Activated T-cell treated with anti-CD3 and anti-CD28 coated beads for 4 hours (primary cell): ENCODE results near the gene GIMAP8.
"Not testable (repeated sequence)": the region's sequence is repeated elsewhere in the genome, so short reads cannot be mapped to it uniquely, and the experiment has no call there.

Experiments used
- DNase-seq: peaks from one replicate; pipeline ENCODE4 v3.0.0-alpha.2; 2020

GIMAP8 gene

DNA sequence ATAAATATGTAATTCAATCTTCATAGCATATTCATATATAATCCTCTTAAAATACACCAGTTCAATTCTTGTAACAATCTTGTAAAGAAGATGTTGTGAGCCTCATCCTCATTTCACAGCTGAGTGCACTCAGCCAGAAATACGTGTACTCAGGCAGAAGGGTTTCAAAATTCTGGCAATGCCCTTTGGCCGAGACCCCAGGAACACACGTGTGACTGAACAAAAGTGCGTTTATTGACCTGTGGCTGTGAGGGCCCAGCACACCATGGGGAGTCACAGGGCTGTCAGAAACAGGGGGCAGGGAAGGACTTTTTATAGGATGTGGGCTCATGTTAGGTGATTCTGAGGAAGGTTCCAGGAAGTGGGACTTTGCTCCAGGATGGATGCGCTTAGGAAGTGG, 21.5 kb downstream of the GIMAP8 start:
- DNase-seq: no peak

DNA sequence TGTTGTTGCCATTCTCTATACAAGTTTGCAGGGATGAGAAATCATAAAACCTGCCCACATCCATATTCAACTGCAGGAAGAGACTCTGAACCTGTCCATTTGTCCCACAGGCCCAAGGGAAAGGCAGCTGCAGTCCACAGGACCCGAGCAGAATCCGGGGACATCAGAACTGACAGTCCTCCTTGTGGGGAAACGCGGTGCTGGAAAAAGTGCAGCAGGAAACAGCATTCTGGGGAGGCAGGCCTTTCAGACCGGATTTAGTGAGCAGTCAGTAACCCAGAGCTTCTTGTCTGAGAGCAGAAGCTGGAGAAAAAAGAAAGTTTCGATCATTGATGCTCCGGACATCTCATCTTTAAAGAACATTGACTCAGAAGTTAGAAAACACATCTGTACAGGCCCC, 23.5 kb downstream of the GIMAP8 start:
- no peak for DNase-seq

DNA sequence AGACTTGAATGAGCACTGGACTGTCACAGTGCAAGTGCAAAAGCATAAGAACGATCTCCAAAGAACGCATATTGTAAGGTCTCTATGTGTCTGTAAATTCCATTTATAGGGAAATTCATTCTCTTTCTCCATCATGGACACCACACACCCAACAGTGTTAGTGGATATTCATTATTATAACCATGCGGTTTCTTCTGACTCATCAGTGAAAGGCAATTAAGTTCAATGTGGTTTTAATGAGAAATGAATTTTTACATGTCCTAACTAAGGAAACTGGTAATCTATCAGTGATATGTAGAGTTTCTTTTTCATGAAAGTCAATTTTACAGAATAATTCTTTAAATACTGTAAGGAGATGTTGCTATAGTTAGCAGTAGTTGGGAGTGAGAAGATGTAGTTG, 25.9 kb downstream of the GIMAP8 start:
- DNase-seq: no peak

DNA sequence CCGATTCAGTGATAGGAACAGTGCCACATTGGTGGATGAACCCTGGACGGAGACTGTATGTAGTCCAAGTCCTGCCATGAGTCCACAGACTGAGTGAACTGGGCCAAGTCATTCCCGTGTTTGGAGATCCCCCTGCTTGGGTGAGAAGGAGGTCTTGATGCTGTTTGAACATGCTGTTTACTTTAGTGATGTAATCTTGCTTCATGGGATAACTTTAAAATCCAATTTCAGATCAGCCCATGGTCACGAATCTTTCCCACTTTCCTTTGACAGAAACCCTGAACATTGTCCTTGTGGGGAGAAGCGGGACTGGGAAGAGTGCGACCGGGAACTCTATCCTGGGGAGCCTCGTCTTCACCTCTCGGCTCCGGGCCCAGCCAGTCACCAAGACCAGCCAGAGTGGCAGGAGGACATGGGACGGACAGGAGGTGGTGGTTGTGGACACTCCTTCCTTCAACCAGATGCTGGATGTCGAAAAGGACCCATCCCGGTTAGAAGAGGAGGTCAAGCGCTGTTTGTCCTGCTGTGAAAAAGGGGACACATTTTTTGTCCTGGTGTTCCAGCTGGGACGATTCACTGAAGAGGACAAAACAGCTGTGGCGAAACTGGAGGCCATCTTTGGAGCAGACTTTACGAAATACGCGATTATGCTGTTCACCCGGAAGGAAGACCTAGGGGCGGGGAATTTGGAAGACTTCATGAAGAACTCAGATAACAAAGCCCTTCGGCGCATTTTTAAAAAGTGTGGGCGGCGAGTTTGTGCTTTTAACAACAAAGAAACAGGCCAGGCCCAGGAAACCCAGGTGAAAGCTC, 26.6 kb downstream of the GIMAP8 start:
- peak; percentile 50 for DNase-seq

DNA sequence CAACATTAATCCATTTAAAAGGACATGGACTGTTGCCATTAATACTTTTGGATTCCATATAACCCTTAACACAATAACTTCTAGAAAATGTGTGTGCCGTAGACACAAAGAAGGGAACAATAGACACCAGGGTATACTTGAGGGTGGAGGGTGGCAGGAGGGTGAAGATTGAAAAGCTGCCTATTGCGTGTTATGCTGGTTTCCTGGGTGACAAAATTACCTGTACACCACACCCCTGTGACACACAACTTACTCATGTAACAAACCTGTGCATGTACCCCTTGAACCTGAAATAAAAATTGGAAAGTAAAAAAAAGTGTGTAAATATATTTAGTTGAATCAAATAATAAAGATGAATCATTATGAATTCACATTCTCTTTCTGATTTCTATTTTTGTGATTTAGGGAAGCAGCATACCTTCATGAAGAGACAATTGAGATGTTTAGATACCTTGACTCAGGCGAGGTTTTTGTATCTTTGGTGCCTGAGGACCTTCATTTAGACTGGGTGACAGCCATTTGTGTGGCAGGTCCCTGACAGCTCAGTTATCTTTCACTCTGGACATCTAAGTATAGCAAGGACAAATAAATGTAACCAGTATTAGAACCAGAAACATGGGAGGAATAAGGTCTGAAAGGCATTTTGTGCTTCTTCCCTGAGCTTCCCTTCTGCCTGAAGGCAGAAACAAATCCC, 28.7 kb downstream of the GIMAP8 start:
- no peak for DNase-seq

DNA sequence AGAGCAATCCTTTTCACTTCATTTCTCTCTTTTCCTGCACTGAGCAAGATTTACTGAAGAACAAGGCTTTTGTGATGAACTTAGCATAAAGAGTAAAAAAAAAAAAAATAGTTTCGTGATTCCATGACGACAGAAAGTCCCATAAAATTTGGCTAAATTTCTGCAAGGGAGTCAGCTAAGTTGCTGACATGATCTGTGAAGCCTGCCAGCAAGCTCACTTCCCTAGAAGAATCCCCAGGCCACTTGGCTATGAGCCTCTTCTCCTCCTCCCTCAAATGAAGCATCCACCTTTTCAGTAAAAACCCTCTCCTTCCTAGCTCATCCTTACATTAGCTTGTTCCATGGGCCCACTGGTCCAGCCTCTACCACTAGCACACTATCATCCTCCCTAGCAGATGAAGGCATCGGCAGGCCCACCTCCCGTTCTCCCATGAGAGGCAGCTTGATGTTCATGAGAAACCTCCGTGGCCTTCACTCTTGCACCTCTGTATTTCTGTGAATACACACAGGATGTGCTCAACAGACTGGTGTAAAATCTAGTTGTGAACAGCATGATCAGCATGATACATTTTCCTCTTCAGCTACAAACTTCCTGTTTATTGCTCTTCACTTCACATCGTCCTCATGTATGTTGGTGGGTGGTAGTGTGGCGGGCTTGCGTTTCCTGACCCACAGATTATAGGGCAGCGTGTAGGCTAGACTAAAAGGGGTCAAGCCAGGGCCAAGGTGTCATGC, 30.9 kb downstream of the GIMAP8 start:
- DNase-seq: no peak

DNA sequence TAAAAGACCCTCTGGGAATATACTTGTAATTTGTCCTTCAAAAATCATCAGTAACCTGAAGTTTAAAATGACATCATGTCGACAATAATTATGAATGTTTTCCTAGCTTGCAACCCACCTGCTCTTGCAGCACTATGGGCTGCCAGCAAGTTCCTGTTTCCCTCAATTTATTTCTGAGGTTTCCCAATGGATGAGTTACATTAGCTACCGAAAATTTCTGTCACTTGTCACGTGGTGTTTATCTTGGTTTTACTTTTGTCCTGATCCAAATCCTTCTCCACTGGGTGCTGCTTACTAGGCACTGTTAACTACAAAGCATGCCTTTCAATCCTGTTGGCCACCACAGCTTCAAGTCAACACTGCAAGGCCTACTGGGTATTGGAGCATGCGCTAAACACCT, 31.5 kb downstream of the GIMAP8 start:
- no peak for DNase-seq

DNA sequence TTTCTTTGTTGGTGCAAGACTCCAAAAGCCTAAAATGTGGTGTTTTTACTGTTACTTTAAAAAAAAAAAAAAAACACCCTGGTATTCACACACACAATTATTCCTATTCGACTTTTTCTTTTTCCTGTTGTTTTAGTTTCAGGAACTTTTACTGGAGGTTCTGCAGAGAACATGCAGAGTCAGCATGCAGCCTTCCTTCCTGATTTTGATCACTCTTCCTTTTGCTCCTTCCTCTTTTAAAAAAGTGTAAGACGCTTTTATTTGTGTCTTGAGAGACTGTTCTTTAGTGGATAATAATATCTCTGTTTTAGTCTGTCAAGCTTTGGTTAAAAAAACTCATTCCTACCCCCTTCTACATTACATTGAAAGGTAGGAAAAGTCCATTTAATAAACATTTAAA, 33.1 kb downstream of the GIMAP8 start:
- not testable (repeated sequence) for DNase-seq

DNA sequence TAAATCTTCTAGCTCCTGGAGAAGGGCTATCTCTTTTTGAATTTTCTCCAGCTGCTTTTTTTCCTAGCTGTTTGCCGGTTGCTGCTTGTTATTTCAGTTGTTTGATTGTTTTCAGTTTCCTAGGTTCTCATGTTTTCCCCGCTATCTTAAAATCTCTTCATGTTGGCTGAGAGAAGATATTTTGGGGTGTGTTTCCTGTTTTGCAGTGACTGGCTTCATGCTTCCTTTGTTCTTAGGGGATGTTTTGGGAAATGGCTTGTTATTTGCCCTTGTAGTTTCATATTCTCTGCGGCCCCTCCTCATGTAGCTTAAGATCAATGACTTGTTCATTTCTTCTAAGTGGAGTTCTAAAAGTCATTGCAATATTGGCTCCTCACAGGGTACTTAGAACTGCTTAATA, 33.6 kb downstream of the GIMAP8 start:
- not testable (repeated sequence) for DNase-seq

DNA sequence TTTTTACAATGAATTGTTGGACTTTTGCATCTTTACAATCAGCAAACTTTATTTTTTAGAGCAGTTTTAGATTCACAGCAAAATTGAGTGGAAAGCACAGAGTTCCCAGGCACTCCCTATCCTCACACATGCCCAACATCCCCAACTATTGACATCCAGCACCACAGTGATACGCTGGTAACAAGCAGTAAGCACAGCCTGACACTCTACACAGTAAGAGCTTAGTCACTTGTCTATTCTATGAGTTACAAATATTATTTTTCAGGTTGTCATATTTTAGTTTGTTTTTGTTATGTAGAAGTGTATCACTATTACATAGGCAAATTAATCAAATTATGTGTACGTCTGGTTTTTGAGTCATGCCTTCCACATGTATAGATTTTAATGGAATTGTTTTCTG, 37.2 kb downstream of the GIMAP8 start:
- DNase-seq: no peak

DNA sequence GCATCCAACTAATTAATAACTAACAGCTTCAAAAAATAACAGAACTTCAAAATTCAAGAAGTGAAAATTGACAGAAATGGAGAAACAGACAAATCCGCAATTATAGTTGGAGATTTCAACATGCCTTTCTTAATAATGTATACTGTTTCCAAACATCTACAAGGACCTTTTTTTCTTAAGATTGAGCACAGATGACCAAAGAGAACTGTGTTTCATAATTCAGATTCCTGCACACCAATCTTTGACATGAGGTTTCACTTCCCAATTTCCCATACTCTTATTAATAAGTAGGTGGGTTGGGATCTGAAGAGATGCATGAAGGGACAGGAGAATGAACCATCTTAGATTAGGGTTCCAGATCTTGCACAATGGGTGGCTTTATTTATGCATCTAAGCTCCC, 39.4 kb downstream of the GIMAP8 start:
- no peak for DNase-seq

DNA sequence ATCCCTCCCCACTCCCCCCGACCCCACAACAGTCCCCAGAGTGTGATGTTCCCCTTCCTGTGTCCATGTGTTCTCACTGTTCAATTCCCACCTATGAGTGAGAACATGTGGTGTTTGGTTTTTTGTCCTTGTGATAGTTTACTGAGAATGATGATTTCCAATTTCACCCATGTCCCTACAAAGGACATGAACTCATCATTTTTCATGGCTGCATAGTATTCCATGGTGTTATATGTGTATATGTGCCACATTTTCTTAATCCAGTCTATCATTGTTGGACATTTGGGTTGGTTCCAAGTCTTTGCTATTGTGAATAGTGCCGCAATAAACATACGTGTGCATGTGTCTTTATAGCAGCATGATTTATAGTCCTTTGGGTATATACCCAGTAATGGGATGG, 43.0 kb downstream of the GIMAP8 start:
- not testable (repeated sequence) for DNase-seq

DNA sequence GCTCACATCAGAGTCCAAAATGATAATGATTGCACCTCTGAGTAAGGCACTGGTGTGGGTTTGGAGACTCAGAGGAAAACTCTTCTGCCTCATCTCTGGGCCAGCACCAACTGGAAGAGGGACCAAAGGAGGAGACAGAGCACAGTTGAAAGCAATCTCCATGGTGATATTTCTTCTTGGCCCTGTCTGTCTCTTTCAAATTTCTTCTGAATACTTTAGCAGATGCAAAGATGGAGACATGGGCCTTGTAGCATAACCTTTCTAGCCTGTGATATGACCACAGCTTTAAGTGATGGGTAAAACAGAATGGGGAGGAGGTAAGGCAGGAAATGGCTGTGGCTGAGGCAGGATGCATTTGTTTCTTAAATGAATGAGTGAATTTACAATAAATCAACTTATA, 52.1 kb downstream of the GIMAP8 start:
- no peak for DNase-seq

DNA sequence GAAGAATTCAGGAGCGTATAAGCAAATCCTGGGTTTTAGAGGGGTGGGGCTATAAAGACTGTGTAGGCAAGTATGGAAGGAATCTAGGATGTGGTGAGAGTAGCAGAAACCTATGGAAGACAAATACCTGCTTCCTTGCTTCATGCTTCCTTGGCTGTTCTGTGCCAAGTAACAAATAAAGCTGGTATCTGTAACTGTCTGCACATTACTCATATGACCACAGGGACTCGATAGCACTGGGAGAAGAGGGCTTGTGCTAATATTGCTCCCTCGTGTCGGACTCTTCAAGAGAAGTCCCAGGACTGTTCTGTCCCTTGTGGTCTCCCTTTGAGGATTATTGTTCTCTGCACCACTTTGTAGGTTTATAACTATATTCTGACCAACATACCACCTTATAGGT, 52.7 kb downstream of the GIMAP8 start:
- no peak for DNase-seq

DNA sequence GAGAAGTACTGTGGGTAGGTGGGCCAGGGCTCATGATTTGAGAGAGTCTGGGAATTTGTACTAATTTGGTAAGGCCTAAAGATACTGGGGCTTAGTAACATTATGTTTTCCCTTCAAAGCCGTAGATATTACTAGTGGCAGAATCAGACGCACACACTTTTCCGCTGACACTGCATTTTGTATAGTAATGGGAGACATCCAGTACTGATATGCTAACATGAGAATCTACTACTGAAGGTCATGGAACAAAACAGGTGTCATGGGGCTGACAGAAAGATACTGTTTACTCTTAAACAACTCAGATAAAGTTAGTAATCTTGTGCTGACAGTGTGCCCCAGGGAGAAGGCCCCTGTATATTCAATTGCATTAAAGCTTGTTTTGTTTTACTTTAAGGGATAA, 53.2 kb downstream of the GIMAP8 start:
- no peak for DNase-seq

DNA sequence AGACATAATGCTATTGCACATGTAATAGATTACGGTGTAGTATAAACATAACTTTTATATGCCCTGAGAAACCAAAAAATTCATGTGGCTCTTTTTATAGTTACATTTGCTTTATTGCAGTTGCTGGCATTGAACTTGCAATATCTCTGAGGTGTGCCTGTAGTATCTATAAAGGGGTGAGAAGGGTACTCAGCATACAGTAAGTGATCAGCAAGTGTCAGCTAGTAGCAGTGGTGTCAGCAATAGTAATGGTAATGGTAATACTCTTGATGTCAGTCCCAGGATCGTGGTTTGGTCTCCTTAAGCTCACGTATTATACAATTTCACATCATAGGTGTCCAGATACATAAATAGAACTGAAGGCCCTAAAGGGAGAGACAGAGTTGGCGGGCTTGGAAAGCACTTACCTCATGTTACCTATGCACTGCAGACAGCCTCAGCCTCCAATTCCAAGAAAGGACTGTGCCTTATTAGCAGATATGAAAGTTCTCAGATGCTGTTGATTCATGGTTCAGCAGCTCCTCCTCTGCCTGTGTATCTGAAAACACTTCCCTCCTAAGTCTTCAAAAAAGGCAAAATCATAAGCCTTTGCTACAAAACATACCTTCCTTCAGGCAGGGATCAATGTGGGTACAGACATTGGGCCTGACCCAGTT, 57.6 kb downstream of the GIMAP8 start:
- DNase-seq: no peak

DNA sequence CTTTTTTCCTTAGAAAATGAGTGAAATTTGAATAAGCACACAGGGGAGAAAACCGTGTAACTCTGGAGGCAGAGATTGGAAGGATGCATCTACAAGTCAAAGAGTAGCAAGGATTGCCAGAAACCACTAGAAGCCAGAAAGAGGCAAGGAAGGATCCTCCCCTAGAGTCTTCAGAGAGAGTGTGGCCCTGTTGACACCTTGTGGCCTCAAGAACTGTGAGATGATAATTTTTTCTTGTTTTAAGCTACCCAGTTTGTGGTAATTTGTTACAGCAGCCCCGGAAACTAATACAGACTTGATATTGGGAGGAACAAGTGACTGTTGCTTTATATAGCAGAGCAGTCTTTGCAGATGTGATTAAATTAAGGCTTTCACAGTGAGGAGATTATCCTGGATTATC, 60.6 kb downstream of the GIMAP8 start:
- no peak for DNase-seq

DNA sequence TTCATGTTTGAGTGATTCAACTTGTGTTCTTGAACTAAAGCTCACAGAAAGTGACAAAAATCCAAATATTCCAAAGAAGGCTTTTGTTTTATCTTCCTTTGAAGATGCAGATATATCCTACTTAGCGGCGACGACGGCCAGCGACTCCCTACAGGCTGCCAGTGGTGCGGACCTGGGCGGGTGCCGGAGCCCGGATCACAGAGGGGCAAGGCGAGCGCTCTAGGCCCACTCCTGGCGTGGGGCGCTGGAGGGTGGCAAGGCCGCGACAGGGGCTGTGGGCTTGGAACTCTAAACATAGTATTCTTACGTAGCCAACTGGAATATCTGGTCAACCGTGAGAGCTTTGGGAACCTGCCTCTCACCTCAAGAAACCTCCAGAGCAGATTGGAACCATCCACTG, 63.3 kb downstream of the GIMAP8 start:
- DNase-seq: no peak

DNA sequence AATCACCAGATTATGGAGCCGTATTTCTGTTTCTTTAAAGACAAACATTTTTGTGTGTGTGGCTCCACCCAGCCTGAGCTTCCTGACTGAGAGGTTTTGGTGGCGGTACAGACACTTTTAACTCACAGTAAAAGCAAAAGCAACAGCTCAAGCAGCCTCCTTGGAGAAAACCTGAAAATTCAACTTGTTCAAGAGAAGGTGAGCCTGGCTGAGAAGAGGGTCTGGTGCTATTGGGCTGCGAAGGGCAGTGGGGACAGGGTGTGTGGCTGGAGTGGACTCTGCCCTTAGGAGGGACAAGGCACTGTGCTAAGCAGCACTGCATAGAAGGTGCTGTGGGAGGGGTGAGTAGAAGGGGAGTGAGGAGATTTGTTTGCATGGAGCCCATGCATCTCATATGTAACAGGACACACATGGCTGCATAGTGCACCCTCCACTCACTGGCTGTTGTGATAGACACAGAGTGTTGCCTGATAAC, 64.4 kb downstream of the GIMAP8 start, which contains the start of gene GIMAP7:
Gene GIMAP7 (plus strand): TSS at position 125 of the 475 bp plus-strand sequence. CDS start 5,103 bp downstream, outside the sequence.
- no peak for DNase-seq

DNA sequence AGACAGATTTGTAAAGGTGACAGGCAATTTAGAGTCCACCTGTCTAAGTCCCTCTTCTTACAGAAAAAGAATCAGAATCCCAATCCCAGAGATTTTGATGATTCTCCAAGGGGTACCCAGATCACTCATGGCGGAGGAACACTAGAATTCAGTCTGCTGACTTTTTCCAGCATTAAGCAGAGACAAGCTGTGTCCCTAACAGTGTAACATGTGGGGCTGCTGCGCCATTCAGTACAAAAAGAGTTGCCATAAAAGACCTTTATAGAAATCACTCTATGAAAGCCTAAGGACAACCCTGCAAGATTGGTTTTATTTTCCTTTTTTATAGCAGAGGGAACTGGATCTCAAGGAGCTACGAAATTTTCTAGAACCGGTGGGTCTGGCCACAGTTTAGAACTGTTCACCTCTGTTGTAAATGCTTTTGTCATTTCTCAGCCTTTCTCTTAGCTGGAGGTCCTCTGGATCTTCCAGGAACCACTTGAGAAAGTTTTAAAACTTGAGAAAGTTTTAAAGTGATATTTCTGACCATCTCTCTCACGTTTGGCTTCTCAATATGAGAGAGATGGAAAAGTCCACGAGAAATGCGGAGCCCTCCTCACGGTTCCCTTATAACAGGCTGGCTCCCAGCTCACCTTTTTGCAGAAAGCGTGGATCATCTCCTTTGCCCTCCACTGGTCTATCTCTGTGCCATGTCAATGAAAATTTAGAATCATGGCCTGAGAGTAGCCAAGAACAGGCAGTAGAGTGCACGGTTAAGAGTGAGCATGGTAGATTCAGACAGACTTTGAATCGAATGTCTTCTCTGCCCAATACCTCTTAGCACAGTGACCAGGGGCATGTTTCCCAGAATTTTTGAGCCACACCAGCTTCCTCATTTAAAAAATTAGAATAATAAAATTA, 65.1 kb downstream of the GIMAP8 start:
- DNase-seq: no peak

DNA sequence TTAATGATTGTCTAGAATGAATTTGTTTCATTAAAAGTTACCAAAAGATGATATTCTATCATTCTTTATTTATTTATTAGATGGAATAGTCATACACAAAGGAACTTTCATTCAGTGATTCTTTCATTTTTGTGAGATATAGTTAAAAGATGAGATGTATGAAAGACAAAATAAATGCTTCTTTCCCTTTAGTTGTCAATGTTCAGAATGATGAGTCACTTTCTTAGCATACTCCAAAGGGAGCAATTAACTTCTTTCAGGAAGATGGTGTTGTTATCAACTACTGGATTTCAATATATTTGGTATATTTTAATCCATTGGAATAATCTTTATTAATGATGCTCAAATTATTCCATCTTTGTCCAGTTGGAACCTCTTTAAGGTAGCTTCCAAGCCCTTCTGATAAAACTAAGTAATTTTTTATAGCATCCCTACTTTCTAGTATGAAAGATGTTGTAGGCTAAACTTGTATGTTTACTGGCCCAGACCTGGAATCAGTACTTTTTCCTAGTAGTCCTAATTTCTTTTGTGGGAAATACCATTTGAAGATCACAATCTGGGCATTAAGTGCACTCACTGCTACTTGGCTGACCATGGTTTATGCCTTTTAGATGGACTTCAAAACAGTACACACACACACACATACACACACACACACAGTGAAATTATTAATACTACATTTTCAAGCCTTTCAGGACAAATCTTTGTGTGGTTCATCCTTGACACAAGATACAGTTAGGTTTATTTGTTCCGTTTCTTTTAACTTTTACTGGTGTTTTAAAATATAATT, 66.7 kb downstream of the GIMAP8 start:
- no peak for DNase-seq
